ENCODE measurements around the gene TRIM34.

TRIM34 gene

DNA sequence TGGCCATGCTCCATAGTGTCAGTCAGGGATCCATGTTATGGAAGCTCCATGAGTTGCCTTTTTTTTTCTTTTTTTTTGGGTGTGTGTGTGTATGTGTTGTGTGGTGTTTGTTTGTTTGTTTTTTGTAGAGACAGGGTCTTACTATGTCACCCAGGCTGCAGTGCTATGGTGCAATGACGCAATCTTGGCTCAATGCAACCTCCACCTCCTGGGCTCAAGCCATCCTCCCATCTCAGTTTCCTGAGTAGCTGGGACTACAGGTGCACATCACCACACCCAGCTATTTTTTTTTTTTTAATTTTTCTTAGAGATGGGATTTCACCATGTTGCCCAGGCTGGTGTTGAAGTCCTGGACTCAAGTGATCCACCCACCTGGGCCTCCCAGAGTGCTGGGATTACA is 63.7 kb downstream of the TRIM34 start:
- DNase-seq = no peak

DNA sequence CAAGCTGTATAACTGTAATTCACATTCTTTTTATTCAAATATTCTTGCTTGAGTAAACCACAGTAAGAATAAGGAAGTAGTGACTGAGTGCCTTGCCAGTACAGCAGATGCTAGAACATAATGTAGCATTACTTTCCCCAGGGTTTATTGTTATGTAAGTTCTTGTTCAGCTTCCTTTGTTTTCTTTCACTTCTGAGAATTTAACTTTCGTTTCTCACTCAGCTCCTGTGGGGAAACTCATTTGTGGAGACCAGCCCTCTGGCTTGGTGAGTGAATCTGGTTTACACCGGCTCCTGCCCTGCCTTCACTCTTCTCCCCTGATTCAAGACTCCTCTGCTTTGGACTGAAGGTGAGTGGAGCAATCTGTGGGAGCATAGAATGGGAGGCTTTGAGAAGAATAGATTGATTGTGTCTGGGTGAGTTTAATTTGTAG is 64.8 kb downstream of the TRIM34 start, which contains the start of gene TRIM22:
TRIM22 (plus strand) TSS at position 240 of the 433 bp plus-strand sequence. CDS start 6,443 bp downstream, outside the sequence.
- peak; percentile 58 for DNase-seq

- peak; percentile 88 for DNase-seq
Measured at GRCh38 chr11:5690216-5690615, 65.4 kb downstream of the TRIM34 start.

DNA sequence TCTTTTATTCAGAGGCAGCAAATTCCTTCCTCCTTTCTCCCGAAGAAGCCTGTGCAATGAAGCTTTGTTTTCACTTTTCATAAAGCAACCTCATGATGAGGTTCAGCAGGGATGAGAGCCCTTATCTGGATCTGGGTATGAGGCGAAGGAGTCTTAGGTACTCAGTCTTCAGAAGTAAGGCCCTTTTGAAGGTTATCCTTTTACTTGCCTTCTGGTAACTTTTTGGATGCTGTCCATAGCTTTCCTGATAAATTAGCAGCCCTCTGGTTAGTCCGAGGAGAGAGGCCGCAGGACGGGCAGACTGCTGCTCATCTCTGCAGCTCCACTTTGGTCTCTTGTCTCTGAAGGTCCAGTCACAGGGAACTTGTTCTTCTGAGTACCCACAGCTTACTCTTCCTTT is 65.9 kb downstream of the TRIM34 start:
- peak; percentile 70 for DNase-seq

DNA sequence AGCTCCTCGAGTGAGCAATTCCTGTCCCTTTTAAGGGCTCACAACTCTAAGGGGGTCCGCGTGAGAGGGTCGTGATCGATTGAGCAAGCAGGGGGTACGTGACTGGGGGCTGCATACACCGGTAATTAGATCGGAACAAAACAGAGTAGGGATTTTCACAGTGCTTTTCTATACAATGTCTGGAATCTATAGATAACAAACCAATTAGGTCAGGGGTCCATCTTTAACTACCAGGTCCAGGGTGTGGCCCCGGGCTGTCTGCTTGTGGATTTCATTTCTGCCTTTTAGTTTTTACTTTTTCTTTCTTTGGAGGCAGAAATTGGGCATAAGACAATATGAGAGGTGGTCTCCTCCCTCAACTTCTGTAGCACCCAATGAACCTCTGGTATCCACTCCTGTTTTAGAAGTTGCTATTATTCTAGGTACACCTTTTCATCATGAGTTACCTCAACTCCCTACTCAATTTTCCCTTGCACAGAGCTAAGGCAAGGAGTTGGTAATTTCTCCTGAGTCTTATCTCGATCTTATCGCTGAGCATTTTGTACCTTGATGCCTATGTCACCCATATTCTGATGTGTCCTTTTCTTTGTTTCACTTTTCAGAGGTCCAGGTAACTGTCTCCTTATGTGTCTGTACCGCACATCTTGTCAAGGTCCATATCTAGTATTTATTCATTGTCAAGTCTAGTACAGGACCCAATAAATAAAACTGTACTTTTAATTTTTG is 66.6 kb downstream of the TRIM34 start:
- DNase-seq = peak; percentile 44

DNA sequence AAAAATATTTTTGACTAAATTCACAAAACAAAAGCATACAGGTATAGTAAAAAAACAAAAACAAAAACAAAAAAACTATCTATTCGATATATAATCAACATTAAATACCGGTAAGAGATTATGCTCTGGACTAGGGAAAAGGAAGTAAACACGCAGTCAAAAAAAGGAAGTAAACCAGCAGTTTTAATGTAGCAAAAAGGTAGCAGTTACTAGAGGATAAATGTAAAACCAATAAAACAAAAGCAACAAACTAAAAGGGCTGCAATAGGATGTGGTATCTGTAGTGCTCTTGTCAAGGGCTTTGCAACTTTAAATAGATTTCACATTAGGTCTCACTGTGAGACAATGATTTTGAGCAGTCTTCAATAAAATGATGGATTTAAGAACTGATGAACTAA is 67.2 kb downstream of the TRIM34 start:
- DNase-seq = peak; percentile 38

Measured in hematopoietic multipotent progenitor cell treated with erythropoietin and hydrocortisone succinate and interleukin-3 and kit ligand, for 8 days (in vitro differentiated cells).